Endothelial cell of umbilical vein (primary cell): ENCODE data around the gene CDC42SE2. TPM values are rescaled to one million over a fixed set of nuclear protein-coding genes. Genes with fewer than 3 reads are reported as not detected.

Experiments used
- BruUV-seq: library from RNA; stranded (reverse); fragments of 400-500 nt; replicated peaks from 2 replicates; lab custom pipeline; 2021; lab: Mats Ljungman, UMichigan
- CTCF ChIA-PET: fragments of 300-600, 350-600 bp; sonication (Branson Sonifier 250); formaldehyde crosslinking; loops from one replicate; lab custom pipeline; 2021; ENCODE audit warnings: antibody characterized with exemption, inconsistent platforms; lab: Charles Lee
- POLR2A ChIA-PET: fragments of 300-600, 350-600 bp; sonication (Branson Sonifier 250); formaldehyde crosslinking; loops from one replicate; lab custom pipeline; 2021; ENCODE audit warnings: antibody characterized with exemption, inconsistent platforms; lab: Charles Lee
- DNase-seq: peaks from one replicate; pipeline ENCODE4 v3.0.0-alpha.2; 2011; ENCODE audit warnings: low read depth, low spot score
- FAIRE-seq: peaks from 2 replicates; lab custom pipeline; 2011; peaks lifted over from hg19 to GRCh38; lab: Jason Lieb, UNC
- H2AFZ ChIP-seq: 2 replicates; pipeline ENCODE4 v1.6.0; 2012; ENCODE audit warnings: low read depth, low read length, control low read depth, inconsistent platforms
- H3K27ac ChIP-seq: 2 replicates; pipeline ENCODE4 v1.5.1; 2011; ENCODE audit warnings: low read depth, mild to moderate bottlenecking, control low read depth, low read length, moderate library complexity; ENCODE audit not compliant: insufficient read depth
- H3K27me3 ChIP-seq, 2 experiments: 2 replicates each; pipeline versions ENCODE4 v1.6.0 to v1.6.1; 2011; ENCODE audit warnings: low read length in 2 of 2, mixed read lengths in 1 of 2; ENCODE audit not compliant: control insufficient read depth in 2 of 2, insufficient read depth in 2 of 2
- H3K36me3 ChIP-seq, 2 experiments: 2 replicates in 1 of 2; 3 replicates in 1 of 2; pipeline ENCODE4 v1.5.1; 2011; ENCODE audit warnings: low read length in 2 of 2, mild to moderate bottlenecking in 1 of 2, moderate library complexity in 1 of 2; ENCODE audit not compliant: control insufficient read depth in 2 of 2, insufficient read depth in 2 of 2; ENCODE audit errors: extremely low read depth in 1 of 2
- H3K4me1 ChIP-seq: 3 replicates; pipeline ENCODE4 v1.5.1; 2011; ENCODE audit warnings: mild to moderate bottlenecking, low read length; ENCODE audit not compliant: control insufficient read depth, insufficient read depth; ENCODE audit errors: extremely low read depth
- H3K4me2 ChIP-seq: 2 replicates; pipeline ENCODE4 v1.6.1; 2011; ENCODE audit warnings: low read length, control low read depth, mixed read lengths; ENCODE audit not compliant: insufficient read depth
- H3K4me3 ChIP-seq, 3 experiments: fragments of 200-600 bp in 1 of 3; sonication (generic), shearing (Covaris generic) in 1 of 3; replicated peaks in 1 of 3; 2 replicates each; pipeline ENCODE4 v1.5.1; 2011 to 2016; ENCODE audit warnings: control low read depth in 3 of 3, low read length in 3 of 3, mild to moderate bottlenecking in 2 of 3, inconsistent platforms in 1 of 3, low read depth in 1 of 3, moderate library complexity in 1 of 3; ENCODE audit not compliant: insufficient read depth in 1 of 3
- H3K79me2 ChIP-seq: 2 replicates; pipeline ENCODE4 v1.6.0; 2012; ENCODE audit warnings: low read length, inconsistent platforms; ENCODE audit not compliant: control insufficient read depth, insufficient read depth
- H3K9ac ChIP-seq: replicated peaks from 2 replicates; pipeline ENCODE3; 2011; ENCODE audit warnings: low read length, control low read depth; ENCODE audit not compliant: insufficient read depth; ENCODE audit errors: extremely low read depth
- H3K9me1 ChIP-seq: replicated peaks from 3 replicates; pipeline ENCODE4 v1.6.0; 2011; ENCODE audit warnings: mild to moderate bottlenecking, low read length; ENCODE audit not compliant: control insufficient read depth, insufficient read depth; ENCODE audit errors: extremely low read depth
- H3K9me3 ChIP-seq: replicated peaks from 2 replicates; pipeline ENCODE4 v1.5.1; 2012; ENCODE audit warnings: low read length, inconsistent platforms; ENCODE audit not compliant: control insufficient read depth, insufficient read depth
- H4K20me1 ChIP-seq: replicated peaks from 2 replicates; pipeline ENCODE3; 2011; ENCODE audit warnings: mild to moderate bottlenecking, low read length; ENCODE audit not compliant: control insufficient read depth, insufficient read depth; ENCODE audit errors: extremely low read depth
- CTCF ChIP-seq, 2 donors: IDR thresholded peaks; 1 replicate in 1 of 2; 2 replicates in 1 of 2; pipeline ENCODE4 v1.5.1; 2011; ENCODE audit warnings: low read length in 2 of 2, mild to moderate bottlenecking in 2 of 2, moderate library complexity in 2 of 2, control low read depth in 1 of 2, inconsistent platforms in 1 of 2, low read depth in 1 of 2; ENCODE audit not compliant: insufficient read depth in 1 of 2; ENCODE audit errors: extremely low read depth in 1 of 2
- EZH2 ChIP-seq: IDR thresholded peaks from 2 replicates; pipeline ENCODE4 v1.6.1; 2012; ENCODE audit warnings: borderline replicate concordance, low read depth, mild to moderate bottlenecking, moderate library complexity, low read length, inconsistent platforms; ENCODE audit not compliant: severe bottlenecking
- FOS ChIP-seq: IDR thresholded peaks from 2 replicates; pipeline ENCODE4 v1.6.1; 2011; ENCODE audit warnings: mild to moderate bottlenecking, low read length, moderate library complexity, borderline replicate concordance; ENCODE audit not compliant: insufficient read depth
- GATA2 ChIP-seq: IDR thresholded peaks from 2 replicates; pipeline ENCODE4 v1.7.0; 2011; ENCODE audit warnings: low read depth, mild to moderate bottlenecking, moderate library complexity, mixed read lengths, low read length; ENCODE audit not compliant: insufficient read length, insufficient read depth
- JUN ChIP-seq: IDR thresholded peaks from 2 replicates; pipeline ENCODE4 v1.6.1; 2011; ENCODE audit warnings: borderline replicate concordance, low read depth; ENCODE audit not compliant: insufficient read length, insufficient read depth
- MAX ChIP-seq: IDR thresholded peaks from 2 replicates; pipeline ENCODE4 v1.6.1; 2011; ENCODE audit not compliant: insufficient read depth, insufficient read length
- MYC ChIP-seq: IDR thresholded peaks from one replicate; pipeline ENCODE4 v1.6.1; 2011; ENCODE audit warnings: mild to moderate bottlenecking, low read depth, low read length
- POLR2A ChIP-seq: IDR thresholded peaks from 2 replicates; pipeline ENCODE4 v1.6.1; 2012; ENCODE audit warnings: low read depth, mild to moderate bottlenecking, control low read depth, low read length
- POLR2AphosphoS5 ChIP-seq: IDR thresholded peaks from 2 replicates; pipeline ENCODE4 v1.6.1; 2012; ENCODE audit warnings: low read depth, mild to moderate bottlenecking, control low read depth, low read length, moderate library complexity; ENCODE audit not compliant: insufficient read depth
- dilution Hi-C: fragments of 300-500 bp; cut with MboI; formaldehyde crosslinking; loops from one replicate; pipeline ENCODE4 v1.15.0; 2019; ENCODE audit warnings: low sequenced_read_pairs; ENCODE audit not compliant: extremely low pct_ligation_motif_present
- intact Hi-C: fragments of 100-400 bp; cut with micrococcal nuclease; formaldehyde crosslinking; loops from one replicate; pipeline ENCODE4 v1.10.0; 2022
- polyA plus RNA-seq, 4 experiments: library from polyadenylated mRNA; depleted of rRNA in 3 of 4; stranded (reverse) in 3 of 4; unstranded in 1 of 4; fragments of >200 nt; gene quantifications; 2 replicates each; pipeline versions ENCODE4 v1.2.1 to v1.2.3, GENCODE V29; 2011 to 2012; ENCODE audit warnings: missing spikeins in 1 of 4
- total RNA-seq: library from RNA; stranded (reverse); gene quantifications from 2 replicates; pipeline ENCODE4 v1.2.3, GENCODE V29; 2021

CDC42SE2 gene
- total and polyA plus RNA-seq, 2 donors (not counting 3 experiments of a cell fraction or from before 2014, with no cell fraction given), result 14.7 to 21.9 TPM

GRCh38 chr5:131221008-131221703, 42.7 kb upstream of the CDC42SE2 start:
- no peak overlapping the region for H3K4me2 ChIP-seq
- FAIRE-seq (no peak), DNase-seq (no peak)
- dilution Hi-C loops (no loop called here), intact Hi-C loops (no loop called here)
- H3K4me1 ChIP-seq, result no peaks in the 10 kb centered on the region
- H3K4me3 ChIP-seq, result no peak overlapping the region
- H3K9me1 ChIP-seq, result no peaks in the 10 kb centered on the region
- H3K27me3 ChIP-seq, result no peaks in the 10 kb centered on the region
- H2AFZ ChIP-seq, result no peak overlapping the region
- H3K79me2 ChIP-seq, result no peaks in the 10 kb centered on the region
- H3K36me3 ChIP-seq, result no peaks in the 10 kb centered on the region
- H3K9me3 ChIP-seq, result no peaks in the 10 kb centered on the region
- TF ChIP-seq CTCF (IDR thresholded peaks at IDR 0.05; ENCODE audit: extremely low read depth in 1 of 2, insufficient read depth in 1 of 2, low read depth in 1 of 2, low read length in 2 of 2), result no peak
- TF ChIP-seq FOS, result no peak
- no peak for TF ChIP-seq JUN
- TF ChIP-seq GATA2, result no peak
- TF ChIP-seq MAX, result no peak
- no peak for TF ChIP-seq EZH2
- TF ChIP-seq MYC, result no peak
- no peak for TF ChIP-seq POLR2AphosphoS5
- TF ChIP-seq POLR2A, result no peak
- no TSS peak for BruUV-seq
- ChIA-PET CTCF (interaction anchor here (0.6 to 1.6 kb wide), 7 partner anchors 9 to 50 kb away, joined by 3 to 6 read pairs (median 3); partner anchors contain the start of gene CDC42SE2), POLR2A (no interaction called here)
- H3K9ac ChIP-seq, result no peak overlapping the region
- no peaks in the 10 kb centered on the region for H4K20me1 ChIP-seq
- H3K27ac ChIP-seq, result no peak overlapping the region
